NCI-H2227 (cell line): ENCODE data around the gene KATNB1.
A peak's percentile ranks its signal among the peaks of the same experiment; 100 is the strongest.

Source experiments
- DNase-seq: peaks from one replicate; lab custom pipeline; 2025; ENCODE audit not compliant: unreplicated experiment; lab: John Stamatoyannopoulos, UW

Gene KATNB1, protein sequence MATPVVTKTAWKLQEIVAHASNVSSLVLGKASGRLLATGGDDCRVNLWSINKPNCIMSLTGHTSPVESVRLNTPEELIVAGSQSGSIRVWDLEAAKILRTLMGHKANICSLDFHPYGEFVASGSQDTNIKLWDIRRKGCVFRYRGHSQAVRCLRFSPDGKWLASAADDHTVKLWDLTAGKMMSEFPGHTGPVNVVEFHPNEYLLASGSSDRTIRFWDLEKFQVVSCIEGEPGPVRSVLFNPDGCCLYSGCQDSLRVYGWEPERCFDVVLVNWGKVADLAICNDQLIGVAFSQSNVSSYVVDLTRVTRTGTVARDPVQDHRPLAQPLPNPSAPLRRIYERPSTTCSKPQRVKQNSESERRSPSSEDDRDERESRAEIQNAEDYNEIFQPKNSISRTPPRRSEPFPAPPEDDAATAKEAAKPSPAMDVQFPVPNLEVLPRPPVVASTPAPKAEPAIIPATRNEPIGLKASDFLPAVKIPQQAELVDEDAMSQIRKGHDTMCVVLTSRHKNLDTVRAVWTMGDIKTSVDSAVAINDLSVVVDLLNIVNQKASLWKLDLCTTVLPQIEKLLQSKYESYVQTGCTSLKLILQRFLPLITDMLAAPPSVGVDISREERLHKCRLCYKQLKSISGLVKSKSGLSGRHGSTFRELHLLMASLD

DNA sequence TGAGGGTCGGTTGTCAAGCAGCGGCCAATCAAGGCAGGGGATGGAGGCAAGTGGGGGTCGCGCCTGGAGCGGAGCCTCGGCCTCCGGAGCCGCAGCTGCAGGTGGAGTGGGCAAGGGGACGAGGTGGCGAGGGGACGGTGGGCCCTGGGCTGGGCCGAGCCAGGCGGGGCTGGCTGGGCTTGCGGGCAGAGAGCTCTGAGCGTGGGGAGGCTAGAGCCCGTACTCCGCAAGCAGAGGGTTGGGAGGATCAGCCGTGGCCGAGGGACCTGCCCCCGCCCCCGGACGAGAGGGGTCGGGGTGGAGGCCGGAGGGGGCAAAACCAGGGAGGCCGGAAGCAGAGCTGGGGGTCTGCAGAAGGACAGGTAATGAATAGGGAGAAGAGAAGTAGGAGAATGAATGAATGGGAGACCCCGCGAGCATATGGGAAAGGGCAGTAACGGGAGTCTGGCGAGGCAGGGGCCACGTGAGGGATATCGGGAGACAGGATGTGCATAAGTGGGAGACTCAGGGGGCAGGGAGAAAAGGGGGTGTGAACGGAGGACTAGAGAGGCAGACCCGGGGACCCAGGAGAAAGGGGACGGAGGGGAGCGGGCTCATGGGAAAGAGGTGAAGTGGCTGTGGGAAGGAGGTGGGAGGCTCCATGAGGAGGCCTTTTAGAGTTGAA lies at the start of gene KATNB1:
Gene KATNB1 (plus strand): TSS at position 16 of the 664 bp plus-strand sequence. CDS start 1,474 bp downstream, outside the sequence.
- no peak for DNase-seq

DNA sequence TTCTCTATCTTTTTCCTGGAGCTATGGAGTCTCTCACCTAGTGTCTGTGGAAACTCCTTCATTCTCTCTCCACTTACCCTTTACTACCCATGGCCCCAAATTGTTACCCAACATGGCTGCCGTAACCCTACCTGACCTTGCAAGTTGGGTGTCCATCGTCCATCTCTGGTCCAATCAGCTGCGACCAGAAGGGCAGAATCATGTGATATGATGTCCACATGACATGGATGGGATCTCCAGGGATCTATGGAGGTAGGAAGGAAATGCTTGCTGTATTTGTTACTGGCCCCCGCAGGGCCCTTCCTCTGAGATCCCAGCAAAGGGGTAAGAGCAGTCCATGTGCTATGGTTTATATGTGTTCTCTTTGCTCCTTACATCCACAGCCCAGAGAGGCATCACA lies 49.0 kb upstream of the KATNB1 start:
- DNase-seq: no peak

DNA sequence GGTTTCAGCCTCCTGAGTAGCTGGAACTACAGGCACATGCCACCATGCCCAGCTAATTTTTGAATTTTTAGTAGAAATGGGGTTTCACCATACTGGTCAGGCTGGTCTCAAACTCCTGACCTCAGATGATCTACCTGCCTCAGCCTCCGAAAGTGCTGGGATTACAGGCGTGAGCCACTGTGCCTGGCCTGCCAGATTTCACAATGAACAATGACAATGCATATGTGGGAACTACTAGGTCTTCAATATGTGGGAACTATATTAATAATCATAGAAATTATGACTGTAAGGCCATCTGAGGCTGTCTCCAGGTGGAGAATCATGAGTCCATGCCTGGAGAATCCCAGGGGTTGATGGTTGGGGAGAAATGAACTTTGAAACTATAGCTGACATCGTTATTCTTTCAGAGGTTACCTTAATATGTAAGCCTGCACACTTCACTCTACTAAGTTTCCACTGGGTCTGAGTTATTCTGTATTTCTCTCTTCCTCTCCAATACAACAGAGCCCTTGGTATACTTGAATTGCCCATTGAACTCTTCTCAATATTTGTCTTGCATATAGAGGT lies 48.1 kb upstream of the KATNB1 start:
- DNase-seq: no peak

DNA sequence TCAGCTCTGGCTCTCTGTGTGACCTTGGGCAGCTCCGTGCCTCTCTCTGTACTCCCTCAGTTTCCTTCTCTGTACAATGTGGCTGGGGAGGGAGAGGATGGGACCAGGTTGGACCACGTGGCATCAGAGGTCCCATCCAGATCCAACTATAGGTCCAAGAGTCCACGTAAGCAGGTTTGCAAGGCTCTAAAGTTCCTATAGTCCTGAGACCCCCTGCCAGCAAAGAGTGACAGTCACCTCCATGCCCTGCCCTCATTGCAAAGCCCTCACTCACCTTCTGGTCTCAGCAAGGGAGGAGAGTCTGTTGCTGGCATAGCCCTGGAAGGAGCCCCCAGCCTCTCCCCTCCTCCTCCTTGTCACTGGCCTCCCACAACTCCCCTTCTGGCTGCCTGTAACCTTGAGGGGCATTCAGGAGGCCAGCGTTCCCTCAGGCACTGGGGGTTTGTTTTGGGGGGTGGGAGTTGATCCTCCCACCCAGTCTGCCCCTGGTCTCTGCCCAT lies 47.0 kb upstream of the KATNB1 start:
- DNase-seq: no peak

DNA sequence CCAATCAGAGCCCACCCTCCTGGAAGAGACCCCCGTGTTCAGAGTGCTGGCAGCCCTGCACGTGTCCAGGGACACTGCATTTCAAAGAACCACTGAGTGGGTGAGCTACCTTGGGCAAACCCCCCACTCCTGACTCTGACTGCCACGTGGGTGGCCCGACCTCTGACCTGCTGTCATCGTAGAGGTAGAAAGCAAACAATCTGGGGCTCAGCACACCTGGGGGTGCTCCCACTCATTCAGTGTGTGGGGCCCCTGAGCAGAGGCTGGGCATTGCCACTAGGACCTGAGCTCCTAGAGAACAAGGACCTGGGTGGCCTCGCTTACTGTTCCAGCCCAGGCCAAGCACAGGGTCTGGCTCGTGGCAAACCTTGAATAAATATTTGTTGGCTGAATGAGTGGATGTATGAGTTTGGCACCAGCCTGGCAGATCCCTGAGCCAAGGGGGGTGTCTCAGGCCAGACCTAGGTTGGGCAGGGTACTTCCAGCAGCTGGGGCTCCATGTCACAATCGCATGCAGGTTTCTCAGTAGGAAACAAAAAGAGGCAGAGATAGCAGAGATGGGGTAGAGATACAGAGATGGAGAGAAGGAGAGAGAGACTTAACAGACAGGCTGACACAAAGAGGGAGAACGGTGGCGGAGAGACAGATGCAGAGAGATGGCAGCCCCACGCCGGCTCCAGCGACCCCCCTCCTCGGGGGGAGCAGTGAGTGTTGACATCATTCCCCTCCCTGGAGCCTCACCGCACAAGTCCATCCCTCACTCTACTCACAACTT lies 46.4 kb upstream of the KATNB1 start:
- no peak for DNase-seq

DNA sequence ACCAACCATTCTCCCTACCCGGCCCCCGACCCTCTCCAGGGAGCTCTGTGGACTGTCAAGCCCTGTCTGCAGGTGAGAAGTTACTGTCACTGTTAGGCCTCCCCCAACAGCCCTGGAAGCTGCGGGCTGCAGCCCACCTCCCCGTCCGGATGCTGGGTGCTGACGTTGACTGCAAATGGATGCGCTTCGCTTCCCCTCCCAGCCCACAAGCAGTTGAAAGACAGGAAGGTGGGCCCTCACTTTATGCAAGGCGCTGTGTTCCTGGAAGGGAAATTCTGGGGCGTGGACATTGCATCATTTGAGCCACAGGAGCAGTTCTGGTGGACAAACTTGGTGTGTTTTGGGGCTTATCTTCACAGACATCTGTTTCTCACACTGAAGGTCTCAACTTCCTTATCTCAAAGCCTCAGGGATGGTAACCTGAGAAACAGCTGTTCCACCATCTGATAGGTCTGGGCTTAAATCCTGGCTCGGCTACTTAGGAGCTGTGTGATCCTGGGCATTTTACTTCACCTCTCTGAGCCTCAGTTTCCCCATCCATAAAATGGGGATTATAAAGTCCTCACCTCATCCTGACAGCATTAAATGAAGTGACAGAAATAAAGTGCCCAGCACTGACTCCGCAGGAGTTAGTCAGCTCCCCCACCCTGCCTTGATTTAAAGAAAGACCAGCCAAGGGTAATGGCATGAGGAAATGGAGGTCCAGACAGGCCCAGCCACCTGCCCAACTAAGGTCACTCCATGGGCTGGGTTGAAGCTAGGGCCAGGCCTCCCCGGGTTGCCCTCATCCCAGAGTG lies 45.6 kb upstream of the KATNB1 start:
- no peak for DNase-seq

DNA sequence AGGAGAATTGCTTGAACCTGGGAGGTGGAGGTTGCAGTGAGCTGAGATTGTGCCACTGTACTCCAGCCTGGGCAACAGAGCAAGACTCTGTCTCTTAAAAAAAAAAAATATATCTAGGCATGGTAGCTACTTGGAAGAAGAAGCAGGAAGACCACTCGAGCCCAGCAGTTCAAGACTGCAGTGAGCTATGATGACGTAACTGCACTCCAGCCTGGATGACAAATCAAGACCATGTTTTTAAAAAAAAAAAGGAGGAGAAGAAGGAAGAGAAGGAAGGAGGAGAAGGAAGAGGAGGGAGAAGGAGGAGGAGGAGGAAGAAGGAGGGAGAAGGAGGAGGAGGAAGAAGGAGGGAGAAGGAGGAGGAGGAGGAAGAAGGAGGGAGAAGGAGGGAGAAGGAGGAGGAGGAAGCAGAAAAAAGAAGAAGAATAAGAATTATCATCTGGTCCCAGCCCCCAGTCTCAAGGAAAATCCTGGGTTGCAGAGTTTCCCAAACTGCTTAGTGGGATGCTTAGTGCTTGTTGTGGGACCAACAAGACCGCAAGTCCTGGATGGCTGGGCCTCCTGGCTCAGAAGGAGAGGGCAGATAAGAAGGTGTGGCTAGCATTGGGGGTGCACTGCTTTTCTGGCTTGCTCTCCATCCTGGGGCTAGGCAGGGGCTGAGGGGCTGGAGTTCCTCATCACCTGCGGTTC lies 44.6 kb upstream of the KATNB1 start:
- no peak for DNase-seq

DNA sequence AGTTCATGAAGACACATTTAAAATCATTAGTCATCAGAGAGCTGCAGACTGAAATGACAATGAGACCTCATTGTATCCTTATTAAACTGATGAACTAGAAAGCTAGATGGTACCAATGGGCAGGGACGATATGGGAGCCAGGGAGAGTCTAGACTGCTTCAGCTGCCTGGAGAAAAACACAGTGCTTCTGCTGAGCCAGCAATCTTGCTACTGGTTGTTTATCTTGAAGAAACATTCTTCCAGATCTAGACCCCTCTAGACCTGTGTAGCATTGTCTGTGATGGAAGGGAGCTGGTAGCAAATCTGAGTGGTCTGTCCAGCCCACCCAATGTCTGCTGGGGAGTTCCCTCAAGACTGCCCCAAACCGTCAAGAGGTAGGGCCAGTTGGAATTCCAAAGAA lies 42.9 kb upstream of the KATNB1 start:
- DNase-seq: no peak

DNA sequence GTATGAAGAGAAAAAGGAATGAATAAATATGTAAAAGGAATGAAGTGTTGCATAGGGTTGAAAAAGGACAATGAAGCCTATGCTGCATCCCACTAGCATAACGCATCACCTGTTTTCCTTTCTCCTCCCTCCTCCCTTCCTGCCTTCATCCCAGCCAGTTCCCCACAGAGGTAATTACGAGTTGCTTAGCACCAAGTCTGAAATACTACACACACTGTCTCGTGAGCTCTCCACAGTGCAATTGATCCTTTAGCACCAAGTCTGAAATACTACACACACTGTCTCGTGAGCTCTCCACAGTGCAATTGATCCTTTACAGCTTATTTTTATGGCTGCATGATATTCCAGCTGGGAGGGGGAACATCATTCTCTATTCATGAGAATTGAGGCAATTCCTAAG lies 42.0 kb upstream of the KATNB1 start:
- DNase-seq: no peak

DNA sequence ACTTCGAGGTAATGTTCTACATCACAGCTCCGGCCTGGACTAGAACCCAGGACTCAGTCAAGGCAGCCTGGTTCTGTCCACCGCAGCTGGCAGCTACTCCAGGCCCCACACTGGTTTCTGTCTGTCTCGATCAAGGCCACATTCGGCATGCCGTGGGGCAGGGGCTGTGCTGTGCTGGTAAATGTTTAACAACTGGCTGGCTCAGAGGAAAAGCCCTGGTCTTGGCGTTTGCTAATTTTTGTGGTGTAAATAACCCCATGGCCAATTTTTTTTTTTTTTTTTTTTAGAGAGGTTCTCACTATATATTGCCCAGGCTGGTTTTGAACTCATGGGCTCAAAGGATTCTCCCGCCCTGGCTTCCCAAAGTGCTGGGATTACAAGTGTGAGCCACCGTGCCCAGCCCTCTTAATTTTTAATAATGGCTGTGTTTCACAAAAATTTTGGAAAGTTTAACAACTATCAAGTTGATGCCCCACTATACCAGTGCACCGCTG lies 41.3 kb upstream of the KATNB1 start:
- no peak for DNase-seq

DNA sequence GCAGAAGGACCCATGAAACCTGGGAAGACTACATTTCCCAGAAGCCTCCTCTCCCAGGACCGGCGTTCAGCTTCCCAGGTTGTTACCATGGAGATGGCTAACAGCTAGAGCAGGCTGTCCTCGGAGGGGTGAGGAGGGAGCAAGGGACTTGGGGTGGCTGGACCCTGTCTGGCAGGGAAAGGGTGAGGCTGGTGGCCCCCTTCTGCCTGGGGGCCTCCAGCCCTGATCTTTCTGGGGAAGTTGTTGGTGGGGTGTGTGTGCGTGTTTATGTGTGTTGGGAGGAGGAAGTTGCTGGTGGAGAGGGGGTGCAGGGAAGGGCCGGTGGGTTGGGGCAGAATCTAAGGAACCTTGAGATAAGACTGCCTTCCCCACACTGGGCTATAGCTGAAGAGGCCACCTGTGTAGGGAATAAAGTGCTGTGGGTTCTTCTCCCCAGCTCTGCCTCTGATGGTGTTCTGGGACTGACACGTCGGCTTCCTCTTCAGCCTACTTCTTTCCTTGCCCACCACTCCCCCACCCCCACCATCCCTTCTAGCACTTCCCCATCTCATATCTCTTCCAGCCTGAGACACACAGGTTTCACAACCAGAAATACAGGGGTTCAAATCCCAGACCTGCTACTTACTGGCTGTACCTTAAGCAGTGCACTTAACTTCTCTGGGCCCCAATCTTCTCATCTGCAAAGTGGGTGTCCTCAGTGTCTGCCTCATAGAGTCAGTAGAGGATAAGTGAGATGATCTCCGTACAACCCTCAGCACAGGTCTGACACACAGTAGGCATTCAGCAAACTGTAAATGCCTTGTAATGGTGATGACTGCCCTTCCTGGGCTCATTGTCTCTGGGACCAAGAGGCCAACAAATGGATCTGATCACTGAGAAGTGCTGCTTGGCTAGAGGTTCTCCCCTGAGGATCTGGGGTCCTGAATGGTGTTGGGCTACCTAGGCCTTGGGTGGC lies 40.6 kb upstream of the KATNB1 start, which contains the start of gene DRC7:
Gene DRC7 (plus strand): TSS at position 82 of the 955 bp plus-strand sequence. CDS start 3,144 bp downstream, outside the sequence.
- peak; percentile 72 for DNase-seq

DNA sequence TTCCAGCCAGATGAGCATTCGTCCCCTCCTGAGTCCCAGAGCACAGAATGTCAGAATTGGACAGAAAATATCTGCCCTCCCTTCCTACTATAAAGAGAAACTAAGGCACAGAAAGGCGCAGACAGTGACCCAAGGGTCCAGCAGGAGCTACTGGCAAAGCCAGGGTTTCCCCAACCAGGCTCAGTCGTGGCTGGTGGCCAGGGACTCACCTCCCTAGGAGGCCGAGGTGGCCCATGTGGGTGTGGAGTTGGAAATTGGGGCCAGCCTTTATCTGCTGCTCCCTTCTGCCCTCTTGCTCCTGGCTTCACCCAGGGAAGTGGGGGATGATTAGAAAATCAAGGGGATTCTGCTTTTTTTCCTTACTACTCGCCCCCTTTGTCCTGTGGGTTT lies 39.9 kb upstream of the KATNB1 start:
- DNase-seq: no peak

DNA sequence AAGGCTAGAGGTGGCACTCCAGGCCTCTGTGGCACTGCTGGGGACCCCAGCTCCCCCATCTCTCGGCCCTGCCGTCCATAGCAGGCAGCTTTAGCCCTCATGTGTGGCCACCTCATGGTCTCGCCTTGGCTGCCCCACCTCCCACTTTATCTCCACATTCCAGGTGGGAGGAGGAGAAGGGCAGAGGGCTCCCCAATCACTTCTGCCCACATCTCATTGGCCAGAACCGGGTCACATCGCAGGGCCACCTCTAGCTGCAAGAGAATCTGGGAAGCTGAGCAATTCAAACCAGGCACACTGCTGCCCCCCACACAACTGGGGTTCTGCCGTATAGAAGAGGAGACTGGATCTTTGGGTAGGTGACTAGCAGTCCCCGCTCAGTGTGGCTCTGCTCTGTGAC lies 39.3 kb upstream of the KATNB1 start:
- no peak for DNase-seq

DNA sequence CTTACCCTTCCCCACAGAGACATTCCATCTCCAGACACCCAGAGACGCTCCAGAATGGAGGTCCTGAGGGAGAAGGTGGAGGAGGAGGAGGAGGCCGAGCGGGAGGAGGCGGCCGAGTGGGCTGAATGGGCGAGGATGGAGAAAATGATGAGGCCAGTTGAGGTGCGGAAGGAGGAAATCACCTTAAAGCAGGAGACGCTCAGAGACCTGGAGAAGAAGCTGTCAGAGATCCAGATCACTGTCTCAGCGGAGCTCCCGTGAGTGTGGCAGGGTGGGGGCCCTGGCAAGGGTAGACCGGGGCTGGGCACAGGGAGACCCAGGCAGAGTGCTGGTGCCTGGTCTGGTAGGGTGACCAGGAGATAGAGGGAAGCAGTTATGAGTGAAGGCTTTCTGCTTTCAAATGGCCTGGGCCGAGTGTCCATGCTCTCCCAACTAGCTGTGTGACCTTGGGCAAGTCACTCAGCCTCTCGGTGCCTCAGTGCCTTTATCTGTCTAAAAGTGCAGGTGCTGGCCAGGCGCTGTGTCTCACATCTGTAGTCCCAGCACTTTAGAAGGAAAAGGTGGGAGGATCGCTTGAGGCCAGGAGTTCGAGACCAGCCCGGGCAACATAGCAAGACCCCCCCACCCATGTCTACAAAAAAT lies 37.6 kb upstream of the KATNB1 start:
- no peak for DNase-seq

DNA sequence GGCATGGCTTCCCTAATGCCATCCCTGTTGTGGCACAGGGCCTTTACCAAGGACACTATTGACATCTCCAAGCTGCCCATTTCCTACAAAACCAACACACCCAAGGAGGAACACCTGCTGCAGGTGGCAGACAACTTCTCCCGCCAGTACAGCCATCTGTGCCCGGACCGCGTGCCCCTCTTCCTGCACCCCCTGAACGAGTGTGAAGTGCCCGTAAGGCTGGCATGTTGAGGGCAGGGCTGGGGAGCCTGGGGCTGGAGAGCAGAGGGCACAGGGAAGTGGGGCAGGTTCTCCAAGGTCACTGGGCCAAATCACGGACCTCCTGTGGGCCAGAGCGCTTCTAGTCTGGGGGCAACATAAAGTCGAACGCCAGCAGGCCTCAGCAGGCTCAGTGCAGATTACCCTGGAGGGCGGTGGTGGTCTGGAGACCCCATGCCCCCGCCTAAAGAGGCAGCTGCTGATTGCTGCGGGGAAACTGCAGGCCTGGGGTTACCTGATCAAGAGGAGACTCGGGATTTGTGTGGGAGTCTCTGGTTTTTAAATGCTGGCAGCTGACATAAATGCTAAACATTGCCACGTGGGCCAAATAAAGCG lies 36.7 kb upstream of the KATNB1 start:
- DNase-seq: no peak

DNA sequence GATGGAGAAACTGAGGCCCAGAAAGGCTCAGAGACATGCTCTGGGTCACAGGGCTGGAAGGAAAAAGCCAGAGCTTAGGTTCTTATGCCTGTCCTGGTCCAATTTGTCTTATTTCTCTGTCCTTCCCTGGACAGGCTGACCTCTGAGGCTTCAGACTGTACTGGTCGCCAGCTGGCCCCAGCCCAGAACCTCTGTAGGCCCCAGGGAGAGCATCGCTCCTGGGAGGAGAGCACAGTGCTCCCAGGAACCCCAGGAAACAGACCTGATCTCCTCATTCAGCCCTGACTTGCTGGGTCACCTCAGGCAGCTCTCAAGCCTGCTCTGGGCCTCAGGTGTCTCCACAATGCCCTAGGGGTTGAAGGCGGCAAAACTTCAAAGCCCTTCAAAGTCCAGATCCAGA lies 36.1 kb upstream of the KATNB1 start:
- DNase-seq: no peak

DNA sequence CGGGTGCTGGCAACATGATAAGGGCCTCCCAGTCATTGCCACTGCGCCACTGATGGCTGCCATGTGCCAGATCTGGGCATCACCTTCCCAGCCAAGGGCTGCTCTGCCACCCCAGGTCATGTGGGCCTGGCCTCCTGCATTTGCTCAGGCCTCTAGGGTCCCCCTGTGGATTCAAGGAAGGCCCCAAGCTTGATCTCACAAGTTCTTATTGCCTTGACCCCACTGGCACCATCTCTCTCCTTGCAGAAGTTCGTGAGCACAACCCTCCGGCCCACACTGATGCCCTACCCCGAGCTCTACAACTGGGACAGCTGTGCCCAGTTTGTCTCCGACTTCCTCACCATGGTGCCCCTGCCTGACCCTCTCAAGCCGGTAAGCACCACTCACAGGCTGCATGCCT lies 35.7 kb upstream of the KATNB1 start:
- DNase-seq: no peak
